ENCODE results near the gene DPY19L2.
"Not testable (repeated sequence)": the region's sequence is repeated elsewhere in the genome, so short reads cannot be mapped to it uniquely, and the experiment has no call there.

The DPY19L2 gene

DNA sequence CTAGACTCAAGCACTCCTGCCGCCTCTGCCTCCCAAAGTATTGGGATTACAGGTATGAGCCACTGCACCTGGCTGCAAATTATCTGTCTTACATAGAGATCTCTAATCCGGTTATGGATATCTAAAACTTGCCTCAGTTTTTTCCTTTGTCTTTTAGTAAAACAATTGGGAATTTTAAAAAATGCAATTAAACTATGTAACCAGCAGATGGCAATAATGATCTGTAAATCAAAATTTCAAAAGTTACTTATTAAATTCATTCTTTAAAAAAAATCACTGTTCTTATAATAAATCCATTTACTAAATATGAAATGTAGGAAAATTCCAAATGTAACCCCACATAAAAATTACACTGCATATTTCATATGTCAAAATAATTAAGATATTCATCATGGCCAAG lies 4.3 kb upstream of the DPY19L2 start:
- DNase-seq (ENCODE audit: low spot score); H3K27me3 ChIP-seq (ENCODE audit: insufficient read depth, poor library complexity, severe bottlenecking); H3K4me3 ChIP-seq (ENCODE audit: severe bottlenecking); H3K9me3 ChIP-seq (ENCODE audit: severe bottlenecking); H3K36me3 ChIP-seq (ENCODE audit: low read depth); H3K4me1 ChIP-seq (ENCODE audit: insufficient read depth, poor library complexity, severe bottlenecking); ATAC-seq (ENCODE audit: low read depth); H3K27ac ChIP-seq (ENCODE audit: poor library complexity, severe bottlenecking): not testable (repeated sequence)
- TF ChIP-seq, protein P1, sequence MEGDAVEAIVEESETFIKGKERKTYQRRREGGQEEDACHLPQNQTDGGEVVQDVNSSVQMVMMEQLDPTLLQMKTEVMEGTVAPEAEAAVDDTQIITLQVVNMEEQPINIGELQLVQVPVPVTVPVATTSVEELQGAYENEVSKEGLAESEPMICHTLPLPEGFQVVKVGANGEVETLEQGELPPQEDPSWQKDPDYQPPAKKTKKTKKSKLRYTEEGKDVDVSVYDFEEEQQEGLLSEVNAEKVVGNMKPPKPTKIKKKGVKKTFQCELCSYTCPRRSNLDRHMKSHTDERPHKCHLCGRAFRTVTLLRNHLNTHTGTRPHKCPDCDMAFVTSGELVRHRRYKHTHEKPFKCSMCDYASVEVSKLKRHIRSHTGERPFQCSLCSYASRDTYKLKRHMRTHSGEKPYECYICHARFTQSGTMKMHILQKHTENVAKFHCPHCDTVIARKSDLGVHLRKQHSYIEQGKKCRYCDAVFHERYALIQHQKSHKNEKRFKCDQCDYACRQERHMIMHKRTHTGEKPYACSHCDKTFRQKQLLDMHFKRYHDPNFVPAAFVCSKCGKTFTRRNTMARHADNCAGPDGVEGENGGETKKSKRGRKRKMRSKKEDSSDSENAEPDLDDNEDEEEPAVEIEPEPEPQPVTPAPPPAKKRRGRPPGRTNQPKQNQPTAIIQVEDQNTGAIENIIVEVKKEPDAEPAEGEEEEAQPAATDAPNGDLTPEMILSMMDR (IDR thresholded peaks at IDR 0.05; ENCODE audit: poor library complexity, severe bottlenecking), result peak; percentile 35

DNA sequence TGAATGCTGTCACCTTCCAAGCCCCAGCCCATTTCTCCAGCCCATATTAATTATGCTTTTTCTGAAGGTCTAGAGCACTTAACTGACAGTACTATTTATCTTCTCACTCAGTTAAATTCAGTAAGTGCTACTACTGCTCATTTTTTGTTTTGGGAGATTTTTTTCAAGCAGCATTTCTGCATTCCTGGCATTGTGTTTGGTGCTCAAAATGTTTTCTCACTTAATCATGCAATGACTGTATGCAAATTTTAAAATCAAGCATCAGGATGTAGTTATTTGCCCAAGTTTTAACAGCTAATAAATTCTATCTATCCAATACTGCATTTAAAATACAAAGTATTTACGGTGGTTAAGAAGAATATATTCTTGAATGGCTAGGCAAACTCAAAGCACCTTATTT lies 1.6 kb upstream of the DPY19L2 start:
- not testable (repeated sequence) for H3K27ac ChIP-seq (ENCODE audit: poor library complexity, severe bottlenecking); H3K4me1 ChIP-seq (ENCODE audit: insufficient read depth, poor library complexity, severe bottlenecking); ATAC-seq (ENCODE audit: low read depth); DNase-seq (ENCODE audit: low spot score); H3K27me3 ChIP-seq (ENCODE audit: insufficient read depth, poor library complexity, severe bottlenecking); H3K4me3 ChIP-seq (ENCODE audit: severe bottlenecking); H3K36me3 ChIP-seq (ENCODE audit: low read depth); H3K9me3 ChIP-seq (ENCODE audit: severe bottlenecking)

DNA sequence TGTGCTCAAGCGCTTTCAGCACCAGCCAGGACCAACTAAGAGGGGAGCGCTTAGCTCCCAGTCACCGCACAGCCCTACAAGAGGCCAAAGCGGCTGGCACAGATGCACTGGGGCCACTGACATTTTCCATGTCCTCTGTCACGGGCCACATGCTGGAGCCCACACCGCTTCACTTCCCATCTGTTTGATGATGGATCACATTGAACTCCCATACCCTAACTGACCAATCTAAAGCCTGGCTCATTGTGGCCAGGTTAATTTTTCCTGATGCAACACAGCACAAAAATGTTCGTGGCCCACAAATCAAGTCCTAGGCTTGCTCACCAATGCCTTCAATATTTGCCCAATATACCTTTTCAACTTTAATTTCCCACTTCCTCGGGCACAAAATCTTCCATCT lies 1.1 kb upstream of the DPY19L2 start:
- ATAC-seq (ENCODE audit: low read depth); H3K4me3 ChIP-seq (ENCODE audit: severe bottlenecking); DNase-seq (ENCODE audit: low spot score); H3K9me3 ChIP-seq (ENCODE audit: severe bottlenecking); H3K27ac ChIP-seq (ENCODE audit: poor library complexity, severe bottlenecking); H3K36me3 ChIP-seq (ENCODE audit: low read depth); H3K27me3 ChIP-seq (ENCODE audit: insufficient read depth, poor library complexity, severe bottlenecking); H3K4me1 ChIP-seq (ENCODE audit: insufficient read depth, poor library complexity, severe bottlenecking): not testable (repeated sequence)

DNA sequence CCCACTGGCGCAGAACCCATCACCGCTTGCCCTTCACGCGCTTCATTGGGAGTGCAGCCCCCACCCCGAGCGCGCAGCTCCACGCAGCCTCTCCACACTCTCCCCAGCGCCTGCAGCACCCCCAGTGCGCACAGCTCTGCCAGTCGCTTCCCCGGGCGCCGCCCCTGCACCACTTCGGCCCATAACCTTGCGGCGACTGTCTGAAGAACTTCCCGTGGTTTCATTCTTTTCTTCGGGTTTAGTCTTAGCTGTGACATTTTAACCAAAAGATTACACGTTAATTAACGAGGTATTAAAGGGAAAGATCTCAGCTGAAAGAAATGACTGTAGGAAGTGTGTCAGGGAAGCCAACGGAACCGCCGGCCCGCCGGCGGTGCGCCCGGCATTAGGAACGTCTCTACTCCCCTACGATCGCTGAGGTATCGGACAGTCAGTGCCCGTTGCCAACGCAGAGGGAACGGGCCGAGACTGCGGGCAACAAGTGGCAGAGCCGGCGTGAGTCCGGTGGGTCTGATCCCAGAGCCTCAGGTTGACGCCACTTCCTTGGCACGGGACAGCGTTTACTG lies 590 bp upstream of the DPY19L2 start:
- H3K9me3 ChIP-seq (ENCODE audit: severe bottlenecking); H3K27me3 ChIP-seq (ENCODE audit: insufficient read depth, poor library complexity, severe bottlenecking); H3K4me1 ChIP-seq (ENCODE audit: insufficient read depth, poor library complexity, severe bottlenecking); H3K36me3 ChIP-seq (ENCODE audit: low read depth); DNase-seq (ENCODE audit: low spot score): not testable (repeated sequence)
- H3K27ac ChIP-seq (ENCODE audit: poor library complexity, severe bottlenecking), result peak overlapping the region; percentile 27
- ATAC-seq (ENCODE audit: low read depth), result peak; percentile 58
- peak overlapping the region; percentile 65 for H3K4me3 ChIP-seq (ENCODE audit: severe bottlenecking)

DNA sequence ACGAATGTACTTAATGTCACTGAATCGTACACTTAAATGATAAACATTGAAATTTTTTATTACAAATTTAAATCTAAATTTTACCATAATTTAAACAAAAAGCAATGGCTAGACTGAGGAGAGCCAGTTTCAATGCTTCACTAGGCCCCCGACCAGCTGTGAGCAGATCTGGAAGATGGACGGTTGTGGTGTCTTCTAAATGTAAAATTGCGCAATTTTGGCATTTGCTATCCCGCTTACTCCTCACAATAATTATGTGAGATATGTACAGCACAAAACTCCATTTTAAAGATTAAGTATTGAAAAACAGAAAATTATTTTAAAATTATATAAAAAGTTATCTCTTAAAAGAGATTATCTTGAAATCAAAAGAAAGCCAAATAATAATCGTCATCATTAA lies 5.3 kb downstream of the DPY19L2 start:
- H3K4me1 ChIP-seq (ENCODE audit: insufficient read depth, poor library complexity, severe bottlenecking); H3K27me3 ChIP-seq (ENCODE audit: insufficient read depth, poor library complexity, severe bottlenecking); DNase-seq (ENCODE audit: low spot score); H3K9me3 ChIP-seq (ENCODE audit: severe bottlenecking); H3K36me3 ChIP-seq (ENCODE audit: low read depth); H3K27ac ChIP-seq (ENCODE audit: poor library complexity, severe bottlenecking); ATAC-seq (ENCODE audit: low read depth); H3K4me3 ChIP-seq (ENCODE audit: severe bottlenecking): not testable (repeated sequence)

DNA sequence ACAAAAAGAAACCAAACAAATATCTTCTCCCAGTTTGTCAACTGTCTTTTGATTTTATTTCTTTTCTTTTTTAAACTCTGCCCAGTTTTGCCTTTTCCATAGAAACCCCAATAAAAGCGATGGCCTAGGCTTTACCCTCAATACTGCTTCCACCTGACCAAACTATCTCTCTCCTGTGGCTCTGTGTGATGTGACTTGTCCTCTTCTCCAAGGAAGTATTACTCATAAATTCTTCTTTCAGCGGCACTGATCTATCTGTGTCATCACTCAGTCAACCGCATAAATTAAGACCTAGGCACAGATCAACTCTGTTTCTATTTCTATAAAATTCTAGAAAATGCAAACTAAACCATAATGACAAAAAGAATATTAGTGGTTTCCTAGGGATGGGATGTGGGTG lies 9.8 kb downstream of the DPY19L2 start:
- ATAC-seq (ENCODE audit: low read depth); H3K4me1 ChIP-seq (ENCODE audit: insufficient read depth, poor library complexity, severe bottlenecking); H3K4me3 ChIP-seq (ENCODE audit: severe bottlenecking); H3K9me3 ChIP-seq (ENCODE audit: severe bottlenecking); DNase-seq (ENCODE audit: low spot score); H3K27me3 ChIP-seq (ENCODE audit: insufficient read depth, poor library complexity, severe bottlenecking); H3K36me3 ChIP-seq (ENCODE audit: low read depth); H3K27ac ChIP-seq (ENCODE audit: poor library complexity, severe bottlenecking): not testable (repeated sequence)

DNA sequence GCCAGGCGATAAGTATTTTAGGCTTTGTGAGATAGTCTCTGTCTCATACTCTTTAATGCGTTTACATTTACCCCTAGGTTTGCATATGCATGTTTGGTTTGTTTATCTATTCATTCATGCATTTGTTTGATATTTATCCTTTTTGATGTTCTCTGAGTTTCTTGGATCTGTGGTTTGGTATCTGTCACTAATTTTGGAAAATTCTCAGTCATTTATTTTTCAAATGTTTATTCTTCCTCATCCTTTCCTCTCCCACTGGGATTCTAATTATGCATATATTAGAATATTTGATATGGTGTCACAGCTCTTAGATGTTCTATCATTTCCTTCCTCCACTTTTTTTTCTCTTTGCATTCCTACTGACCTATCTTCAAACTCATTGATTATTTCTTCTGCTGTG lies 11.9 kb downstream of the DPY19L2 start:
- not testable (repeated sequence) for ATAC-seq (ENCODE audit: low read depth); H3K4me3 ChIP-seq (ENCODE audit: severe bottlenecking); H3K9me3 ChIP-seq (ENCODE audit: severe bottlenecking); DNase-seq (ENCODE audit: low spot score); H3K27me3 ChIP-seq (ENCODE audit: insufficient read depth, poor library complexity, severe bottlenecking); H3K27ac ChIP-seq (ENCODE audit: poor library complexity, severe bottlenecking); H3K36me3 ChIP-seq (ENCODE audit: low read depth); H3K4me1 ChIP-seq (ENCODE audit: insufficient read depth, poor library complexity, severe bottlenecking)

DNA sequence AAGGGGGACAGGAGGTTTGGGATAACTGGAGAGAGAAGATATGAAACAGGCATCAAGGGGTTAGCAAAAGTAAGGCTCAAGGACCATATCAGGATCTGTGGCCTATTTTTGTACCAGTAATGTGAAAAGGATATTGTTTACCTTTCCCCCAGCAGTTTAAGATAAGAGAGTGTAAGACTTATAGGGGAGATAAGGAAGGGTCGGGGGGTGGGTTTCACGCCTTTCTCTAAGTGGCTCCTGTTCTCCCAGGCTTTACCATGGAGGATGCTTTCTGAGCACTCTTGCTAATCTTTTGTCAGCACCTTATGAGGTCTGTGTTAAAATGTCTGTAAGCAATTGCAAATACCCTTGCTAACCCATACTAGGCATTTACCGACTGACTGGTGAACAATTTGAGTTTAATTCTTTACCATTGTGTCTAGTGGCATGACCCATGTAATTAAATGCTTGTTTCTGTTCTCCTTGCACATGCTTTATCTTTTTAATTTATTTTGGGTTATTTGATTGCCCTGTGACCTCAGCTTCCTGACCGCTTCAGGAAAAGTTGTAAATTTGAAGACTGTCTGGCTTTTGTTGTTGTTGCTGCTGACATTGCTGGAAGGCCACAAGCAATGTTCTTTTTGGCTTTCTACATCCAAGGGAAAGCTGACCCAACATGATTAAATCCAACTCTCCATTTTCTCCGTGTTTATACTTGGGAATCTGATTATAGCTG lies 12.6 kb downstream of the DPY19L2 start:
- H3K36me3 ChIP-seq (ENCODE audit: low read depth), result not testable (repeated sequence)

DNA sequence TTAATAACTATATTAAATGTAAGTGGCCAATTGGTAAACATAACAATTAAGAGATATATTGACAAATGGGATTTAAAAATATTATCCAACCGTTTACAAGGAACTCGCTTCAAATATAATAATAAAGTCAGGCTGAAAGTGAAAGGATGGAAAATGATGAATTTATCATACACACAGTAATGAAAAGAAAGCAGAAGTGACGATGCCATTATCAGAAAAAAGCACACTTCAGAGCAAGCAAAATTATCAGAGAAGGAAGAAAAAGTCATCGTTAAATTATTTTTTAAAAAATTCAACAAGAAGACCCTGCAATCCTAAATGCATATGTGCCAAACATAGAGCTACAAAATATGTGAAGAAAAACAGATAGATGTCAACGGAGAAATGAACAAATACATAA lies 13.8 kb downstream of the DPY19L2 start:
- H3K4me1 ChIP-seq (ENCODE audit: insufficient read depth, poor library complexity, severe bottlenecking); DNase-seq (ENCODE audit: low spot score); H3K4me3 ChIP-seq (ENCODE audit: severe bottlenecking); H3K27me3 ChIP-seq (ENCODE audit: insufficient read depth, poor library complexity, severe bottlenecking); H3K9me3 ChIP-seq (ENCODE audit: severe bottlenecking); H3K36me3 ChIP-seq (ENCODE audit: low read depth); ATAC-seq (ENCODE audit: low read depth); H3K27ac ChIP-seq (ENCODE audit: poor library complexity, severe bottlenecking): not testable (repeated sequence)

More for the DNA sequence above, 12.6 kb downstream of the DPY19L2 start:
- not testable (repeated sequence) for H3K4me1 ChIP-seq (ENCODE audit: insufficient read depth, poor library complexity, severe bottlenecking); ATAC-seq (ENCODE audit: low read depth); H3K27ac ChIP-seq (ENCODE audit: poor library complexity, severe bottlenecking); DNase-seq (ENCODE audit: low spot score); H3K9me3 ChIP-seq (ENCODE audit: severe bottlenecking); H3K27me3 ChIP-seq (ENCODE audit: insufficient read depth, poor library complexity, severe bottlenecking); H3K4me3 ChIP-seq (ENCODE audit: severe bottlenecking)

DNA sequence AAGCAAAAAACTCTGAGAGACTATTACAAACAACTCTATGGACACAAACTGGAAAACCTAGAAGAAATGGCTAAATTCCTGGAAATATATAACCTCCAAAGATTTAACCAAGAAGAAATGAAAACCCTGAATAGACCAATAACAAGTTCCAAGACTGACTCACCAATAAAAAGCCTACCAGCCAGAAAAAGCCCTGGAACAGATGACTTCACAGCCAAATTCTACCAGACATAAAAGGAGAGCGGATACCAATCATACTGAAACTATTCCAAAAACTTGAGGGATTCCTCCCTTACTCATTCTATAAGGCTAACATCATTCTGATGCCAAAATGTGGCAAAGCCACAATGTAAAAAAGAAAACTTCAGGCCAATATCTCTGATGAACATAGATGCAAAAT lies 18.8 kb downstream of the DPY19L2 start:
- not testable (repeated sequence) for H3K4me3 ChIP-seq (ENCODE audit: severe bottlenecking); H3K36me3 ChIP-seq (ENCODE audit: low read depth); DNase-seq (ENCODE audit: low spot score); H3K4me1 ChIP-seq (ENCODE audit: insufficient read depth, poor library complexity, severe bottlenecking); H3K9me3 ChIP-seq (ENCODE audit: severe bottlenecking); H3K27me3 ChIP-seq (ENCODE audit: insufficient read depth, poor library complexity, severe bottlenecking)
- peak overlapping the region; percentile 32 for H3K27ac ChIP-seq (ENCODE audit: poor library complexity, severe bottlenecking)
- ATAC-seq (ENCODE audit: low read depth), result peak; percentile 80
